Stomach (tissue), 4 donors: ENCODE data around the gene CCDC78.

Source experiments
- CTCF ChIP-seq, 7 experiments: fragments of 450-650 bp in 4 of 7; fragments of 200-600 bp in 3 of 7; sonication (generic) in 3 of 7; IDR thresholded peaks; one replicate each; pipeline ENCODE4 v1.5.1; 2016 to 2019; ENCODE audit warnings: antibody characterized with exemption in 7 of 7, control low read depth in 2 of 7, mild to moderate bottlenecking in 1 of 7
- EP300 ChIP-seq: sonication (generic); formaldehyde crosslinking; IDR thresholded peaks from one replicate; pipeline ENCODE4 v1.6.1; 2017; ENCODE audit warnings: antibody characterized with exemption
- POLR2A ChIP-seq, 4 donors: fragments of 450-650 bp; IDR thresholded peaks; one replicate each; pipeline ENCODE4 v1.6.1; 2016; ENCODE audit warnings: antibody characterized with exemption in 4 of 4, control low read depth in 2 of 4, mild to moderate bottlenecking in 1 of 4, moderate library complexity in 1 of 4
- POLR2AphosphoS5 ChIP-seq, 3 donors: sonication (generic); formaldehyde crosslinking; IDR thresholded peaks; one replicate each; pipeline ENCODE4 v1.6.1; 2016; ENCODE audit warnings: antibody characterized with exemption in 3 of 3

- TF ChIP-seq CTCF (IDR thresholded peaks at IDR 0.05): no peak
- TF ChIP-seq POLR2AphosphoS5 (IDR thresholded peaks at IDR 0.05): no peak
- no peak for TF ChIP-seq EP300
- TF ChIP-seq POLR2A (IDR thresholded peaks at IDR 0.05): no peak
These were observed 2.5 kb downstream of the CCDC78 start for GRCh38 chr16:723695-724094.
